Body of pancreas (tissue), 4 donors: ENCODE results near the gene CHST1.

Experiments
- POLR2A ChIP-seq, 3 donors: fragments of 450-650 bp; IDR thresholded peaks; one replicate each; pipeline ENCODE4 v1.6.1; 2016; ENCODE audit warnings: antibody characterized with exemption in 3 of 3, mild to moderate bottlenecking in 2 of 3
- TF ChIP-seq, protein P1 (sequence below), 7 experiments: fragments of 450-650 bp in 4 of 7; fragments of 200-600 bp in 3 of 7; sonication (generic) in 3 of 7; IDR thresholded peaks; one replicate each; pipeline ENCODE4 v1.5.1; 2016 to 2019; ENCODE audit warnings: antibody characterized with exemption in 7 of 7

DNA sequence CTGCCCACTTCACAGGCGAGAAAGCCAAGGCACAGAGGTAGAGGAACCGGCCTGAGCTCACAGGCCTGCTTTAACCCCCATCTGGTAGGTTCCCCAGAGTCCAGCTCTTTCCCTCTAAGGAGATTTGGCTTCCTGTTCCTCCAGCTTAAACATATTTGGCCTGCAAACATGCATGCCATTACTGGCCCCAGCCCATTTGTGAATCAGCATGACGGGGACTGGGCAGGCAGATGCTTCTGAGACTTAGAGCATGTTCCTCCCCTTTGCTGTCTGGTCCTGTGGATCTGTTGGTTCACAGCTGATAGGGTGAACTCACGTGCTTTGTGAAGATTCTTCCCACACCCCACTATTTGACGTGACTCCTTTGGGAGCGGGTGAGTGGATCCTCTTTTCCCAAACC, 12.6 kb downstream of the CHST1 start:
- TF ChIP-seq, protein P1, sequence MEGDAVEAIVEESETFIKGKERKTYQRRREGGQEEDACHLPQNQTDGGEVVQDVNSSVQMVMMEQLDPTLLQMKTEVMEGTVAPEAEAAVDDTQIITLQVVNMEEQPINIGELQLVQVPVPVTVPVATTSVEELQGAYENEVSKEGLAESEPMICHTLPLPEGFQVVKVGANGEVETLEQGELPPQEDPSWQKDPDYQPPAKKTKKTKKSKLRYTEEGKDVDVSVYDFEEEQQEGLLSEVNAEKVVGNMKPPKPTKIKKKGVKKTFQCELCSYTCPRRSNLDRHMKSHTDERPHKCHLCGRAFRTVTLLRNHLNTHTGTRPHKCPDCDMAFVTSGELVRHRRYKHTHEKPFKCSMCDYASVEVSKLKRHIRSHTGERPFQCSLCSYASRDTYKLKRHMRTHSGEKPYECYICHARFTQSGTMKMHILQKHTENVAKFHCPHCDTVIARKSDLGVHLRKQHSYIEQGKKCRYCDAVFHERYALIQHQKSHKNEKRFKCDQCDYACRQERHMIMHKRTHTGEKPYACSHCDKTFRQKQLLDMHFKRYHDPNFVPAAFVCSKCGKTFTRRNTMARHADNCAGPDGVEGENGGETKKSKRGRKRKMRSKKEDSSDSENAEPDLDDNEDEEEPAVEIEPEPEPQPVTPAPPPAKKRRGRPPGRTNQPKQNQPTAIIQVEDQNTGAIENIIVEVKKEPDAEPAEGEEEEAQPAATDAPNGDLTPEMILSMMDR (IDR thresholded peaks at IDR 0.05) = no peak
- no peak for TF ChIP-seq POLR2A (IDR thresholded peaks at IDR 0.05)
